ENCODE results near the gene NOS1AP.

DNA sequence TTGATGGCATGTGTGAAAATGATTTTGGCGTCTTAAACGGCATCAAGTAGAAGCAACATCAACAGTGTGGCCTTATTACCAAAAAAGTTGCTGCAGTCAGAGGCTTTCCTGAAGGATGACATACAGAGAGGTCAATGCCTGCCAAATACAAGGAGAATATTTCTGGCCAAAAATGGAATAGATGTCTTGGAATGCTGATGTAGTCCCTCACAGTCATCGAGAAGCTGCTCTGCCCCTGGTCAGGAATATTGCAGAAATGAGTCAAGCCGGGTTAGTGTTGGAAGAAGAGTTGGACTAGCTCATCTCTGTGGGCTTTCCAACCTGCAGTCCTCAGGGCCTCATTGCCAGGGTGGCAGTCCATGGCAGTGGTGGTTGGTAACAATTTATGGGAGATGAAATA lies 42.1 kb downstream of the NOS1AP start:
- TF ChIP-seq POLR2AphosphoS5 (IDR thresholded peaks at IDR 0.05; ENCODE audit: low read depth, low read length): no peak
- TF ChIP-seq, protein P1, sequence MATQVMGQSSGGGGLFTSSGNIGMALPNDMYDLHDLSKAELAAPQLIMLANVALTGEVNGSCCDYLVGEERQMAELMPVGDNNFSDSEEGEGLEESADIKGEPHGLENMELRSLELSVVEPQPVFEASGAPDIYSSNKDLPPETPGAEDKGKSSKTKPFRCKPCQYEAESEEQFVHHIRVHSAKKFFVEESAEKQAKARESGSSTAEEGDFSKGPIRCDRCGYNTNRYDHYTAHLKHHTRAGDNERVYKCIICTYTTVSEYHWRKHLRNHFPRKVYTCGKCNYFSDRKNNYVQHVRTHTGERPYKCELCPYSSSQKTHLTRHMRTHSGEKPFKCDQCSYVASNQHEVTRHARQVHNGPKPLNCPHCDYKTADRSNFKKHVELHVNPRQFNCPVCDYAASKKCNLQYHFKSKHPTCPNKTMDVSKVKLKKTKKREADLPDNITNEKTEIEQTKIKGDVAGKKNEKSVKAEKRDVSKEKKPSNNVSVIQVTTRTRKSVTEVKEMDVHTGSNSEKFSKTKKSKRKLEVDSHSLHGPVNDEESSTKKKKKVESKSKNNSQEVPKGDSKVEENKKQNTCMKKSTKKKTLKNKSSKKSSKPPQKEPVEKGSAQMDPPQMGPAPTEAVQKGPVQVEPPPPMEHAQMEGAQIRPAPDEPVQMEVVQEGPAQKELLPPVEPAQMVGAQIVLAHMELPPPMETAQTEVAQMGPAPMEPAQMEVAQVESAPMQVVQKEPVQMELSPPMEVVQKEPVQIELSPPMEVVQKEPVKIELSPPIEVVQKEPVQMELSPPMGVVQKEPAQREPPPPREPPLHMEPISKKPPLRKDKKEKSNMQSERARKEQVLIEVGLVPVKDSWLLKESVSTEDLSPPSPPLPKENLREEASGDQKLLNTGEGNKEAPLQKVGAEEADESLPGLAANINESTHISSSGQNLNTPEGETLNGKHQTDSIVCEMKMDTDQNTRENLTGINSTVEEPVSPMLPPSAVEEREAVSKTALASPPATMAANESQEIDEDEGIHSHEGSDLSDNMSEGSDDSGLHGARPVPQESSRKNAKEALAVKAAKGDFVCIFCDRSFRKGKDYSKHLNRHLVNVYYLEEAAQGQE (IDR thresholded peaks at IDR 0.05; ENCODE audit: insufficient read depth in 1 of 2, low read depth in 2 of 2, low read length in 2 of 2): no peak
- TF ChIP-seq SIN3A (IDR thresholded peaks at IDR 0.05; ENCODE audit: borderline replicate concordance, insufficient read depth, low read length): no peak

All from PFSK-1 (cell line).